Smooth muscle cell (in vitro differentiated cells): ENCODE data around the gene ZNF341. TPM values are rescaled to one million over a fixed set of nuclear protein-coding genes. Genes with fewer than 3 reads are reported as not detected.

Experiments used
- DNase-seq: peaks from one replicate; lab custom pipeline; 2025; ENCODE audit not compliant: unreplicated experiment; lab: John Stamatoyannopoulos, UW
- H2AFZ ChIP-seq: fragments of 200-600 bp; sonication (generic); 2 replicates; pipeline ENCODE4 v1.6.0; 2016; ENCODE audit warnings: antibody characterized with exemption, low read depth, mild to moderate bottlenecking
- H3F3A ChIP-seq: fragments of 200-600 bp; sonication (generic); 2 replicates; pipeline ENCODE4 v1.6.0; 2017; ENCODE audit warnings: antibody characterized with exemption, low read depth
- H3K27ac ChIP-seq: fragments of 200-600 bp; sonication (generic); 2 replicates; pipeline ENCODE4 v1.5.1; 2016; ENCODE audit warnings: low read depth, mild to moderate bottlenecking
- H3K27me3 ChIP-seq: fragments of 200-600 bp; sonication (generic); 2 replicates; pipeline ENCODE4 v1.6.1; 2016; ENCODE audit warnings: low read depth, mild to moderate bottlenecking
- H3K36me3 ChIP-seq: fragments of 200-600 bp; sonication (generic); 2 replicates; pipeline ENCODE4 v1.5.1; 2016; ENCODE audit warnings: low read depth
- H3K4me1 ChIP-seq: fragments of 200-600 bp; sonication (generic); 2 replicates; pipeline ENCODE4 v1.5.1; 2016; ENCODE audit warnings: low read depth
- H3K4me2 ChIP-seq: fragments of 200-600 bp; sonication (generic); 2 replicates; pipeline ENCODE4 v1.6.0; 2016; ENCODE audit warnings: mild to moderate bottlenecking
- H3K4me3 ChIP-seq: fragments of 200-600 bp; sonication (generic); 2 replicates; pipeline ENCODE4 v1.5.1; 2016; ENCODE audit warnings: mild to moderate bottlenecking
- H3K79me2 ChIP-seq: fragments of 200-600 bp; sonication (generic); 2 replicates; pipeline ENCODE4 v1.6.0; 2016; ENCODE audit warnings: low read depth, mild to moderate bottlenecking
- H3K9ac ChIP-seq: fragments of 200-600 bp; sonication (generic); 2 replicates; pipeline ENCODE4 v1.6.0; 2016; ENCODE audit warnings: low read depth
- H3K9me3 ChIP-seq: fragments of 200-600 bp; sonication (generic); replicated peaks from 2 replicates; pipeline ENCODE4 v1.5.1; 2016; ENCODE audit warnings: low read depth
- H4K20me1 ChIP-seq: fragments of 200-600 bp; sonication (generic); 2 replicates; pipeline ENCODE4 v1.6.0; 2016; ENCODE audit warnings: low read depth
- WGBS: methylation state at CpG from one replicate; pipeline ENCODE4 v1.1.7; 2016; ENCODE audit warnings: low lambda C conversion rate; 5-methylcytosine and 5-hydroxymethylcytosine counted together
- polyA plus RNA-seq: library from polyadenylated mRNA; unstranded; fragments of >200 nt; fragmentation: Nextera tagmentation; extraction: Ambion mirVana; gene quantifications from 2 replicates; pipeline ENCODE4 v1.2.1, GENCODE V29; 2016
- total RNA-seq: library from RNA; depleted of rRNA; stranded (reverse); fragments of >200 nt; gene quantifications from 2 replicates; pipeline ENCODE4 v1.2.3, GENCODE V29; 2014
- TF ChIP-seq, protein P1 (sequence below): fragments of 200-600 bp; sonication (generic); IDR thresholded peaks from 2 replicates; pipeline ENCODE4 v1.5.1; 2017; ENCODE audit warnings: borderline replicate concordance, mild to moderate bottlenecking, antibody characterized with exemption; ENCODE audit not compliant: insufficient read depth, poor library complexity, severe bottlenecking

Gene ZNF341
- total and polyA plus RNA-seq, 2 experiments from 2014 or later = 1.2 to 2.0 TPM

DNA sequence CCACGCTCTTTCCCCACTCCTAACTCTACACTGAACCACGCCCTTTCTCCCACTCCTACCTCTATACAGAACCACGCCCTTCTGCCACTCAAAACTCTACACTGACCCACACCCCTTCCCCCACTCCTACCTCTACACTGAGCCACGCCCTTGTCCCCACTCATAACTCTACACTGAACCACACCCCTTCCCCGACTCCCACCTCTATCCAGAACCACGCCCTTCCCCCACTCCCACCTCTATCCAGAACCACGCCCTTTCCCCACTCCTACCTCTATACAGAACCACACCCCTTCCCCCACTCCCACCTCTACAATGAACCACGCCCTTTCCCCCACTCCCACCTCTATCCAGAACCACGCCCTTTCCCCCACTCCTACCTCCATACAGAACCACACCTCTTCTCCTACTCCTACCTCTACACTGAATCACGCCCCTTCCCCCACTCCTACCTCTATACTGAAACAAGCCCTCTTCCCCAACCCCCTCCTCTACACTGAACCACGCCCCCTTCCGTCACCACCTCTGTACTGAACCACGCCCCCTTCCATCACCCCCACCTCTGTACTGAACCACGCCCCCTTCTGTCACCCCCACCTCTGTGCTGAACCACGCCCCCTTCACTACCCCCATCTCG, 21.8 kb upstream of the ZNF341 start:
- no peak overlapping the region for H2AFZ ChIP-seq
- no peak overlapping the region for H3K9ac ChIP-seq
- no peak overlapping the region for H3K4me2 ChIP-seq
- H3K27ac ChIP-seq = no peak overlapping the region
- no peak for DNase-seq
- TF ChIP-seq, protein P1, sequence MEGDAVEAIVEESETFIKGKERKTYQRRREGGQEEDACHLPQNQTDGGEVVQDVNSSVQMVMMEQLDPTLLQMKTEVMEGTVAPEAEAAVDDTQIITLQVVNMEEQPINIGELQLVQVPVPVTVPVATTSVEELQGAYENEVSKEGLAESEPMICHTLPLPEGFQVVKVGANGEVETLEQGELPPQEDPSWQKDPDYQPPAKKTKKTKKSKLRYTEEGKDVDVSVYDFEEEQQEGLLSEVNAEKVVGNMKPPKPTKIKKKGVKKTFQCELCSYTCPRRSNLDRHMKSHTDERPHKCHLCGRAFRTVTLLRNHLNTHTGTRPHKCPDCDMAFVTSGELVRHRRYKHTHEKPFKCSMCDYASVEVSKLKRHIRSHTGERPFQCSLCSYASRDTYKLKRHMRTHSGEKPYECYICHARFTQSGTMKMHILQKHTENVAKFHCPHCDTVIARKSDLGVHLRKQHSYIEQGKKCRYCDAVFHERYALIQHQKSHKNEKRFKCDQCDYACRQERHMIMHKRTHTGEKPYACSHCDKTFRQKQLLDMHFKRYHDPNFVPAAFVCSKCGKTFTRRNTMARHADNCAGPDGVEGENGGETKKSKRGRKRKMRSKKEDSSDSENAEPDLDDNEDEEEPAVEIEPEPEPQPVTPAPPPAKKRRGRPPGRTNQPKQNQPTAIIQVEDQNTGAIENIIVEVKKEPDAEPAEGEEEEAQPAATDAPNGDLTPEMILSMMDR = no peak
- H4K20me1 ChIP-seq = no peaks in the 10 kb centered on the region
- no peaks in the 10 kb centered on the region for H3F3A ChIP-seq
- 83% methylated on average over 14 of the region's 16 CpGs for WGBS
- no peak overlapping the region for H3K4me3 ChIP-seq
- no peaks in the 10 kb centered on the region for H3K36me3 ChIP-seq
- H3K4me1 ChIP-seq = no peaks in the 10 kb centered on the region
- H3K79me2 ChIP-seq = no peaks in the 10 kb centered on the region
- no peaks in the 10 kb centered on the region for H3K9me3 ChIP-seq
- H3K27me3 ChIP-seq = no peaks in the 10 kb centered on the region

DNA sequence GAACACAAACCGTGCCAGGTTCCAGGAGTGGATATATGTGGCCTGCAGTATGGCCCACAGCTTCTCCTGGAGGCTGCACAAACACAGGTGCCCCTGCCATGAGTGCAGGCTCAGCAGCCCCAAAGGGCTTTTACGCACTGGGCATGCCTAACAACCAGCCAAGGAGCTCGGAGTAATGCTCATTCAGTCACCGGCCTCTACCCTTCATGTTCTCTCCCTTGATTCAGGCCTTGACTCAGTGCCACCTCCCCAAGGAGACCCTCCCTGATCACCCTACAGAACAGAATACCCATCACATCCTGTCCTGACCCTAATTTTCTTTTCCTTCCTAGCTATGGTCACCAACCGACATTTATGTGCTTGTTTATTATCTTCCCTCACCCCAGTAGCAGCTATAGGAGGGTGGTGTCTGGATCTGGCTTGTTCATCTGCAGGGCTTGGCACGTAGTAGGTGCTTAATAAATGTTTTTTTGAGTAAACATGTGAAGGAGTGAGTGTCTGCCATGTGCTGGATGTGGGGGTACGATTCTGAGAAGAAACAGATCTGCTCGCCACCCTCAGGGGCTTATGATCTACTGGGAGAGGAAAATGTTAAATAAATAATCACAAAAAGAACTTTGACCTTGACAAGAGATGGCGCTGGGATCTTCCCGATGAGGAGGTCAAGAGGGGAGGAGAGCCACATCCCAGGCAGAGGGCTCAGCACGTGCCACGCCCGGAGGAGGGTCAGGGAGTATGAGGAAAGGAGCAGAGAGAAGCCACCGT, 20.9 kb upstream of the ZNF341 start:
- no peak overlapping the region for H3K4me3 ChIP-seq

DNA sequence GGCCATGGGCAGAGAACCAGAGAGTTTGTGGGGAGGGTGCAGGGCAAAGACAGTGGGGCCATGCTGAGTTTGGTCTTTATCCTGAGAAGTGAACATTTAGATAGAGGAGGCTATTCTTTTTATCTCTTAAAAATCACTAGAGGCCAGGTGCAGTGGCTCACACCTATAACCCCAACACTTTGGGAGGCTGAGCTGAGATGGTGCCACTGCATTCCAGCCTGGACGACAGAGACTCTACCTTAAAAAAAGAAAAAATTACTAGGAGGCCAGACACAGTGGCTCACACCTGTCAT, 20.4 kb upstream of the ZNF341 start:
- Histone ChIP-seq H4K20me1 (no peaks in the 10 kb centered on the region), H3K4me2 (no peak overlapping the region), H3K27me3 (no peaks in the 10 kb centered on the region), H3K9ac (no peak overlapping the region), H3K4me1 (no peaks in the 10 kb centered on the region), H2AFZ (no peak overlapping the region), H3K9me3 (no peaks in the 10 kb centered on the region), H3K27ac (no peak overlapping the region), H3K79me2 (no peaks in the 10 kb centered on the region), H3K4me3 (no peak overlapping the region), H3K36me3 (no peaks in the 10 kb centered on the region), H3F3A (no peaks in the 10 kb centered on the region)
- DNase-seq = no peak
- TF ChIP-seq, protein P1 = no peak
- WGBS = 91% methylated on average over 1 of the region's 1 CpG

More for the DNA sequence above, 20.9 kb upstream of the ZNF341 start:
- no peak overlapping the region for H2AFZ ChIP-seq
- H4K20me1 ChIP-seq = no peaks in the 10 kb centered on the region
- no peak overlapping the region for H3K27ac ChIP-seq
- no peak for DNase-seq
- H3K9me3 ChIP-seq = no peaks in the 10 kb centered on the region
- H3F3A ChIP-seq = no peaks in the 10 kb centered on the region
- H3K4me2 ChIP-seq = no peak overlapping the region
- H3K27me3 ChIP-seq = no peaks in the 10 kb centered on the region
- 89% methylated on average over 14 of the region's 14 CpGs for WGBS
- H3K9ac ChIP-seq = no peak overlapping the region
- no peaks in the 10 kb centered on the region for H3K4me1 ChIP-seq
- TF ChIP-seq, protein P1 = no peak
- no peaks in the 10 kb centered on the region for H3K79me2 ChIP-seq
- H3K36me3 ChIP-seq = no peaks in the 10 kb centered on the region
